Transverse colon (tissue), 4 donors: ENCODE data around the gene FITM1. TPM values are rescaled to one million over a fixed set of nuclear protein-coding genes. Genes with fewer than 3 reads are reported as not detected.

Experiments
- DNase-seq: peaks from one replicate; pipeline ENCODE4 v3.0.0-alpha.2; 2019
- H3K27ac ChIP-seq, 4 donors: fragments of 200-600 bp; sonication (generic); 2 replicates each; pipeline ENCODE4 v1.5.1; 2016 to 2018; ENCODE audit warnings: inconsistent platforms in 4 of 4
- H3K27me3 ChIP-seq: fragments of 200-600 bp; sonication (generic); 2 replicates; pipeline ENCODE4 v1.5.1; 2017; ENCODE audit warnings: inconsistent platforms
- H3K36me3 ChIP-seq, 4 donors: fragments of 200-600 bp; sonication (generic); 2 replicates each; pipeline ENCODE4 v1.5.1; 2017 to 2019; ENCODE audit warnings: inconsistent platforms in 4 of 4
- H3K4me1 ChIP-seq, 4 donors: fragments of 200-600 bp; sonication (generic); 2 replicates each; pipeline ENCODE4 v1.5.1; 2017 to 2020; ENCODE audit warnings: inconsistent platforms in 4 of 4
- H3K4me3 ChIP-seq, 4 donors: fragments of 200-600 bp; sonication (generic); 1 replicate in 1 of 4; 2 replicates in 3 of 4; pipeline versions ENCODE4 v1.5.1 to v1.6.1; 2017 to 2019; ENCODE audit warnings: inconsistent platforms in 4 of 4
- H3K9me3 ChIP-seq, 2 donors: fragments of 200-600 bp; sonication (generic); 2 replicates each; pipeline ENCODE4 v1.5.1; 2017 to 2019; ENCODE audit warnings: inconsistent platforms in 2 of 2
- CTCF ChIP-seq, 5 experiments: fragments of 200-600 bp in 3 of 5; fragments of 450-650 bp in 2 of 5; sonication (generic) in 3 of 5; IDR thresholded peaks; 1 replicate in 2 of 5; 2 replicates in 3 of 5; pipeline ENCODE4 v1.5.1; 2016 to 2017; ENCODE audit warnings: antibody characterized with exemption in 5 of 5, inconsistent platforms in 3 of 5, mild to moderate bottlenecking in 2 of 5, moderate library complexity in 1 of 5
- EP300 ChIP-seq: sonication (generic); formaldehyde crosslinking; IDR thresholded peaks from one replicate; pipeline ENCODE4 v1.6.1; 2017; ENCODE audit warnings: antibody characterized with exemption, low read depth
- POLR2A ChIP-seq: fragments of 450-650 bp; IDR thresholded peaks from one replicate; pipeline ENCODE4 v1.6.1; 2016; ENCODE audit warnings: antibody characterized with exemption, mild to moderate bottlenecking, moderate library complexity
- POLR2AphosphoS5 ChIP-seq, 3 donors: sonication (generic); formaldehyde crosslinking; IDR thresholded peaks; one replicate each; pipeline ENCODE4 v1.6.1; 2016; ENCODE audit warnings: antibody characterized with exemption in 3 of 3
- WGBS, 2 donors: methylation state at CpG; one replicate each; pipeline ENCODE4 v1.1.5; 2018; ENCODE audit warnings: low coverage in 1 of 2; 5-methylcytosine and 5-hydroxymethylcytosine counted together
- in situ Hi-C, 4 donors: fragments of 200-750 bp; cut with MboI; loops; one replicate each; pipeline versions ENCODE4 v1.15.0 to v1.15.1; 2017; ENCODE audit warnings: low sequenced_read_pairs in 3 of 4, low pct_ligation_motif_present in 1 of 4, low pct_unique_long_range_greater_than_20kb in 1 of 4
- intact Hi-C: fragments of 100-400 bp; cut with DNase I; formaldehyde crosslinking; loops from one replicate; pipeline ENCODE4 v1.15.1; 2023; ENCODE audit warnings: low total_unique reads
- total RNA-seq, 4 donors: library from RNA; depleted of rRNA; stranded (reverse); fragments of >200 nt; gene quantifications; one replicate each; pipeline ENCODE4 v1.1.0, GENCODE V29; 2016

Gene FITM1
- total RNA-seq, 4 donors from 2014 or later, result 1.4 to 1.6 TPM; not detected in 2

- 98 to 100% methylated on average over 4 to 5 of the region's 5 CpGs for WGBS, 2 donors
- intact Hi-C loops, result no loop called here
- no peaks in the 10 kb centered on the region for H3K9me3 ChIP-seq
- H3K4me1 ChIP-seq, result peaks cover 18 to 26% (median 21%) of the 10 kb centered on the region in 4 donors
- H3K36me3 ChIP-seq, result peaks cover 0 to 47% (median 15%) of the 10 kb centered on the region in 4 donors
- TF ChIP-seq POLR2A, result no peak
- no peak for TF ChIP-seq CTCF (IDR thresholded peaks at IDR 0.05)
- TF ChIP-seq POLR2AphosphoS5 (IDR thresholded peaks at IDR 0.05), result no peak
- no peak for TF ChIP-seq EP300
- no peak for DNase-seq
- in situ Hi-C loops, result no loop called here
- no peak overlapping the region for H3K27ac ChIP-seq
- no peaks in the 10 kb centered on the region for H3K27me3 ChIP-seq
- no peak overlapping the region for H3K4me3 ChIP-seq
Measured at GRCh38 chr14:24165785-24166184, 35.3 kb downstream of the FITM1 start.

- DNase-seq, result no peak
- Histone ChIP-seq H3K27ac (no peak overlapping the region), H3K9me3 (no peaks in the 10 kb centered on the region), H3K36me3 (peaks cover 0 to 47% (median 15%) of the 10 kb centered on the region in 4 donors), H3K4me3 (no peak overlapping the region), H3K4me1 (peaks cover 12 to 19% (median 13%) of the 10 kb centered on the region in 4 donors), H3K27me3 (no peaks in the 10 kb centered on the region)
- WGBS, 2 donors, result 86 to 95% methylated on average over 2 to 3 of the region's 3 CpGs
- in situ Hi-C loops, result no loop called here
- intact Hi-C loops, result no loop called here
- no peak for TF ChIP-seq EP300
- TF ChIP-seq POLR2AphosphoS5 (IDR thresholded peaks at IDR 0.05), result no peak
- TF ChIP-seq CTCF (IDR thresholded peaks at IDR 0.05), result no peak
- TF ChIP-seq POLR2A, result no peak
Measured at GRCh38 chr14:24167469-24168114, 37.1 kb downstream of the FITM1 start.

- Histone ChIP-seq H3K36me3 (peaks cover 0 to 19% (median under 1%) of the 10 kb centered on the region in 4 donors), H3K27ac (peak within 1 kb of the TSS; percentile 6 to 70 (median 44)), H3K9me3 (no peaks in the 10 kb centered on the region), H3K4me1 (peaks cover 0 to 7% (median 4%) of the 10 kb centered on the region in 4 donors), H3K4me3 (peak within 1 kb of the TSS in 2 of 4 donors; percentile 26 to 41), H3K27me3 (no peaks in the 10 kb centered on the region)
- peak; percentile 74 for DNase-seq
- in situ Hi-C loops, result no loop called here
- peak in 1 of 3 donors; percentile 21 for TF ChIP-seq POLR2AphosphoS5 (IDR thresholded peaks at IDR 0.05)
- peak; percentile 10 for TF ChIP-seq POLR2A
- TF ChIP-seq EP300, result no peak
- WGBS, 2 donors, result 40 to 52% methylated on average over 3 to 58 of the region's 63 CpGs
- intact Hi-C loops, result no loop called here
Measured at GRCh38 chr14:24171422-24172260, 41.2 kb downstream of the FITM1 start, which contains the start of gene REC8. TSS of gene REC8 (plus strand) at chr14:24172080. CDS start at chr14:24172553, 473 bp downstream.

- 52% methylated on average over 30 of the region's 30 CpGs; no CpG with 5 or more reads in 1 of the 2 donors for WGBS, 2 donors
- TF ChIP-seq POLR2AphosphoS5 (IDR thresholded peaks at IDR 0.05) (no peak), CTCF (IDR thresholded peaks at IDR 0.05) (no peak), POLR2A (no peak), EP300 (no peak)
- Histone ChIP-seq H3K36me3 (peaks cover 0 to 16% (median 3%) of the 10 kb centered on the region in 4 donors), H3K27me3 (no peaks in the 10 kb centered on the region), H3K4me3 (peak overlapping the region in 2 of 4 donors; percentile 26 to 41), H3K4me1 (peaks cover 0 to 7% (median 4%) of the 10 kb centered on the region in 4 donors), H3K27ac (peak overlapping the region in 3 of 4 donors; percentile 30 to 70 (median 57)), H3K9me3 (no peaks in the 10 kb centered on the region)
- DNase-seq, result no peak
- intact Hi-C loops, result no loop called here
- in situ Hi-C loops, result no loop called here
Measured at GRCh38 chr14:24172261-24172860, 41.9 kb downstream of the FITM1 start.
